SJSA1 (cell line): Measurements from ENCODE around the gene DLGAP3. TPM values are rescaled to one million over a fixed set of nuclear protein-coding genes. Genes with fewer than 3 reads are reported as not detected.
"Not testable (repeated sequence)": the region's sequence is repeated elsewhere in the genome, so short reads cannot be mapped to it uniquely, and the experiment has no call there.

Experiments used
- DNase-seq, 2 experiments: peaks; one replicate each; pipeline ENCODE4 v3.0.0-alpha.2; 2015 to 2020; ENCODE audit warnings: low spot score in 2 of 2, low read depth in 1 of 2
- H3K27ac ChIP-seq: fragments of 250-450 bp; sonication (Bioruptor Pico); 2 replicates; pipeline ENCODE4 v1.5.1; 2020; ENCODE audit warnings: mild to moderate bottlenecking, moderate library complexity
- H3K27me3 ChIP-seq: fragments of 250-450 bp; sonication (Bioruptor Pico); replicated peaks from 2 replicates; pipeline ENCODE4 v1.5.1; 2020; ENCODE audit warnings: mild to moderate bottlenecking, moderate library complexity
- H3K36me3 ChIP-seq: fragments of 250-450 bp; sonication (Bioruptor Pico); 2 replicates; pipeline ENCODE4 v1.5.1; 2020; ENCODE audit warnings: mild to moderate bottlenecking
- H3K4me1 ChIP-seq: fragments of 250-450 bp; sonication (Bioruptor Pico); replicated peaks from 2 replicates; pipeline ENCODE4 v1.6.1; 2021; ENCODE audit warnings: mild to moderate bottlenecking
- H3K4me3 ChIP-seq: fragments of 250-450 bp; sonication (Bioruptor Pico); 2 replicates; pipeline ENCODE4 v1.5.1; 2020; ENCODE audit warnings: mild to moderate bottlenecking
- H3K9me3 ChIP-seq: fragments of 250-450 bp; sonication (Bioruptor Pico); replicated peaks from 2 replicates; pipeline ENCODE4 v1.5.1; 2020; ENCODE audit warnings: mild to moderate bottlenecking
- total RNA-seq: library from RNA; depleted of rRNA; stranded (reverse); fragments of >200 nt; shearing (Covaris generic); gene quantifications from 2 replicates; pipeline ENCODE4 v1.2.3, GENCODE V29; 2014

Gene DLGAP3
- total RNA-seq, 1 experiment from 2014 or later: not detected

DNA sequence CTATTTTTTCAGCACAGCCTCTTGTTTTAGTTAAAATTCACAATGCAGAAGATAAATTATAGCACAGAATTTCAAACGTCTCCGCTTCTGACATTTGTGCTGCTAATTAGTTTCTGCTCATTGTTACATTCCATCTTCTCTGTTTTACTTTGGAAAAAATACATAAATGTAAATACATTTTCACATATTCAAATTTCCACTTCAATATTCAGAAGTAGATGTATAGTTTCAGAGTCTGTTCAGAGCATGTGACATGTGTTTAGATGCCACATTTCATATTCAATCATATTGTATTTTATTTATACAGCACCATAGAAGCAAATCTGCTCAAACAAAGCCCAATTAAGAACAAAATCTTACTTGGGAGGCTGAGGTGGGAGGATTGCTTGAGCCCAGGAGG is 36.1 kb upstream of the DLGAP3 start:
- no peaks in the 10 kb centered on the region for H3K36me3 ChIP-seq
- H3K27me3 ChIP-seq: 0 out of 2 replicates have a peak, but pooled peaks cover 6% of the 10 kb centered on the region
- H3K9me3 ChIP-seq: no peaks in the 10 kb centered on the region
- no peak overlapping the region for H3K4me3 ChIP-seq
- no peak overlapping the region for H3K27ac ChIP-seq
- no peak for DNase-seq
- H3K4me1 ChIP-seq: no peaks in the 10 kb centered on the region

DNA sequence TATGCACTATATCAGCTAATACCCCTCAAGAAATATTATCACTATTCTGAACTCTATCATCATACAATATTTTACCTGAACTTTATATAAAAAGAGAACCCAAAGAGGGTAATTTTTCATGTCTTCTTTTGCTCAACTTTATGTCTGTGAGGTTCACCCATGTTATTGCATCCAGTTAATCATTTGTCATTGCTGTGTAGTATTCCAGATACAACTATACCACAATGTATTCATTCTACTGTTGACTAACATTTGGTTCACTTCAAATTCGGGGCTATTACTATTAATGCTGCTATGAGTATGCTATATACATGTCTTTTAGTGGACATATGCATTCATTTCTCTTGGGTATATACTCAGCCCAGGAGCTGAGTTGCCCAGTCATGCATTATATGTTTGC is 21.0 kb upstream of the DLGAP3 start:
- H3K27ac ChIP-seq: no peak overlapping the region
- H3K9me3 ChIP-seq: peaks cover 4% of the 10 kb centered on the region; the same call in 1 of the 2 replicates
- no peaks in the 10 kb centered on the region for H3K4me1 ChIP-seq
- H3K36me3 ChIP-seq: no peaks in the 10 kb centered on the region
- 0 out of 2 replicates have a peak, but pooled peaks cover 5% of the 10 kb centered on the region for H3K27me3 ChIP-seq
- DNase-seq: no peak
- no peak overlapping the region for H3K4me3 ChIP-seq

DNA sequence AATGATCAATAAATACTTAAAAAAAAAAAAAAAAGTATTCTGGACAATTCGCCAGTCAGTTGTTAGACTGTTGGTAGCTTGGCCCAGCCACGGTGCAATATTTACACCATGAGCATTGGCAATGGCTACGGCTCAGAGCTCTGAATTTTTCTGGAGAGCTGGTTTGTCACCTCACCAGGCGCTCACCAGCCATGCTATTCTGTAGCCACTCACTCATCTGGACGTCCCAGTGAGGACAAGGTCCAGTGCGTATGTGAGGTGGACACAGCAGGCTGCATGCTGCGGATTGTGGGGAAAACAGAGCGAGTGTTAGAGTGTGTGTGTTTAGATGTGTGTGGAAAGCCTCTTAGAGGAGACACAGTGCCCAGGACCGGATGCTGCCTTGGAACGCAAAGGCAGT is 19.3 kb upstream of the DLGAP3 start:
- H3K27ac ChIP-seq, H3K9me3 ChIP-seq, H3K4me1 ChIP-seq, H3K27me3 ChIP-seq, DNase-seq, H3K36me3 ChIP-seq, H3K4me3 ChIP-seq: not testable (repeated sequence)

DNA sequence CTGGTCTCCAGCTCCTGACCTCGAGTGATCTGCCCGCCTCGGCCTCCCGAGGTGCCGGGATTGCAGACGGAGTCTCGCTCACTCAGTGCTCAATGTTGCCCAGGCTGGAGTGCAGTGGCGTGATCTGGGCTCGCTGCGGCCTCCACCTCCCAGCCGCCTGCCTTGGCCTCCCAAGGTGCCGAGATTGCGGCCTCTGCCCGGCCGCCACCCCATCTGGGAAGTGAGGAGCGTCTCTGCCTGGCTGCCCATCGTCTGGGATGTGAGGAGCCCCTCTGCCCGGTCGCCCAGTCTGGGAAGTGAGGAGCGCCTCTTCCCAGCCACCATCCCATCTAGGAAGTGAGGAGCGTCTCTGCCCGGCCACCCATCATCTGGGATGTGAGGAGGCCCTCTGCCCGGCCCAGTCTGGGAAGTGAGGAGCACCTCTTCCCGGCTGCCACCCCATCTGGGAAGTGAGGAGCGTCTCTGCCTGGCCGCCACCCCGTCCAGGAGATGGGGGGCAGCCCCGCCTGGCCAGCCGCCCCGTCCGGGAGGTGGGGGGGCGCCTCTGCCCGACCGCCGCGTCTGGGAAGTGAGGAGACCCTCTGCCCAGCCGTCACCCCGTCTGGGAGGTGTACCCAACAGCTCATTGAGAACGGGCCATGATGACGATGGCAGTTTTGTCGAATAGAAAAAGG is 18.3 kb upstream of the DLGAP3 start:
- H3K4me1 ChIP-seq, H3K9me3 ChIP-seq, H3K36me3 ChIP-seq, H3K27ac ChIP-seq, H3K4me3 ChIP-seq, DNase-seq, H3K27me3 ChIP-seq: not testable (repeated sequence)

DNA sequence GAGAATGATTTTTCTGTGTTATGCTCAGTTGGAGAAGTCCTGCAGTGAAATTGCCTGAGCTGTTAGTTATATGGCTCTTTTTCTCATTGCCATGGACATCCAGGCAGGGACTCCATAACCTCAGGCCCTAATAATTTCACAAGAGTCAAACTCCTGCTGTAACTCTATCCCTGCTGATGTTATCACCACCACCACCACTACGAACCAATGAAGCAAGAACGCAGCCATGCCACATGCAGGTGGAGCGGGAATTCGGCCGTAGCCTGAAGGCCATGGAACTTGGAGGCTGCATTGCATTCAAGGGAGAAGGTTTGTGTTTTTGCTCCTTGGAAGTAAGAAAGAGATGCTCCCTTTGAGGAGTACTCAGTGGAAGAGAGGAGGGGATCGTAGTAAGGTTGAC is 16.8 kb upstream of the DLGAP3 start:
- Histone ChIP-seq H3K4me1 (no peaks in the 10 kb centered on the region), H3K9me3 (peaks cover 4% of the 10 kb centered on the region; the same call in 1 of the 2 replicates), H3K36me3 (no peaks in the 10 kb centered on the region), H3K27me3 (peaks cover 5% of the 10 kb centered on the region; the same call in 1 of the 2 replicates), H3K4me3 (no peak overlapping the region), H3K27ac (no peak overlapping the region)
- DNase-seq: no peak

DNA sequence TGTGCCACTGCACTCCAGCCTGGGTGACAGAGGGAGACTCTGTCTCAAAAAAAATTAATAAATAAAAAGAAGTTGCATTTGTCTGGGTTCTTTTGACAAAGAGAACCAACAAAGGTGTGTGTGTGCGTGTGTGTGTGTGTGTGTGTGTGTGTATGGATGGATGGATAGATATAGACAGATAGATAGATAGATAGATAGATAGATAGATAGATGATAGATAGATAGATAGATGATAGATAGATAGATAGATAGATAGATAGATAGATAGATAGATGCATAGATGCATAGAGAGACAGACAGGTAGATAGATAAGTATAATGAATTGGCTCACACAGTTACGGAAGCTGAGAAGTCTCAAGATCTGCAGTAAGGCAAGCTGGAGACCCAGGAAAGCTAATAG is 12.3 kb upstream of the DLGAP3 start:
- not testable (repeated sequence) for H3K4me3 ChIP-seq, H3K36me3 ChIP-seq, H3K4me1 ChIP-seq, DNase-seq, H3K27ac ChIP-seq, H3K27me3 ChIP-seq, H3K9me3 ChIP-seq

DNA sequence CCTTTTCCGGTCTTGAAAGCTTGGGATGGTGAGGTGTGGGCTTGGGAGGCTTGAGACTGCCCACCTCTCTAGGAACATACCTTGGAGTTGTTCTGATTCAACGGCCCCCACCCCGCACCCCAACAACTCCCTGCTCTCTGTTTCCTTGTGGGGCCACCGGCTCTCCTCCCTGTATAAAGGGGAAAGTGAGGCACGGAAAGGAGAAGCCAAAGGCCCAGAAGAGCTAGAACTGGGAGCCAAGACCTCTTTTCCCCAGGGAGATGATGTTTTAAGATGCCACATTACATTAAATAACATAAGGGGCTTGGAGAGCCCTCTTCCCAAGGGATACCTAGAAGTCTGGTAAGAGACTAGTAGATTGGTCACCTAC is 1.2 kb upstream of the DLGAP3 start:
- DNase-seq: no peak
- peaks cover 14% of the 10 kb centered on the region for H3K4me1 ChIP-seq
- H3K36me3 ChIP-seq: no peaks in the 10 kb centered on the region
- peaks cover 66% of the 10 kb centered on the region for H3K27me3 ChIP-seq
- H3K27ac ChIP-seq: no peak overlapping the region
- no peak overlapping the region for H3K4me3 ChIP-seq
- H3K9me3 ChIP-seq: no peaks in the 10 kb centered on the region

DNA sequence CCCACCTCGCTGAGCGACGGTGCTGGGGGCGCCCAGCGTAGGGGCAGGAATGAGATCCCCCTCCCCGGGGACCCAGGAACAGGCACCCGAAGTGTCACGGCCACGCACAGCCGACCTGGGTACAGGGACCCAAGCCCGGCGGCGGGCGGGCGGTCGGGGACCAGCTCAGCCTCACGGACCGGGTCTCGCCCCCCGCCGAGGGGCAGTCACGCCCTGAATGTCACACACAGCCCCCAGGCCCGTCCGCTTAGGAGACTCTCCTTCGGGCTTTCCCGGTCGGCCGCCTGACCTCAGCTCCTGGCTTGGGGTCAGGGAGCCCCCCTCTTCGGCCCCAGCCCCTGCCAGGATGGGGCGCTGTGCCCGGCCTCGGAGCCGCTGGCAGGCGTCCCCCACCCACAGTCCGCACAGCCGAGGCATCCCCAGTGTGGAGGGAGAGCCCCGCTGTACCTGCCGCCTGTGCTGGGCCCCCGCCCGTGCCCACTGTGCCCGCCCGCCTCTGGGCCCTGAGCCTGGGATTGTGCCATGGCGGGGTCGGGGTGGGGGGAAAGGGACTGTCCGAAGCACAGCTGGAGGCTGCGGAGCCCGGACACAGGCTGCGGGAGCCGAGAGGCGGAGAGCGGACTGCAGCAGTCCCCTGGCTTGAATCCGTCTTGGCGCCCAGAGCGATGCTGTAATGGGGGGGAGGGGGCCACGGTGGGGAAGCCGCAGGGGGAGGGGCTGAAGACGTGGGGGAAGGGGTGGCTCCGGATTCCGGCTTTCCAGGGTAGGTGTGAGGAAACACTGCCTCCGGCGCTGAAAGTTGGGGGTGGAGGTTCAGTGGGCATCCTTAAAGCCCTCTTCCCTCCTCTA is 627 bp upstream of the DLGAP3 start:
- no peak overlapping the region for H3K4me3 ChIP-seq
- H3K27me3 ChIP-seq: peaks cover 64% of the 10 kb centered on the region
- H3K9me3 ChIP-seq: no peaks in the 10 kb centered on the region
- H3K36me3 ChIP-seq: no peaks in the 10 kb centered on the region
- DNase-seq: no peak
- H3K4me1 ChIP-seq: peaks cover 14% of the 10 kb centered on the region
- no peak overlapping the region for H3K27ac ChIP-seq

DNA sequence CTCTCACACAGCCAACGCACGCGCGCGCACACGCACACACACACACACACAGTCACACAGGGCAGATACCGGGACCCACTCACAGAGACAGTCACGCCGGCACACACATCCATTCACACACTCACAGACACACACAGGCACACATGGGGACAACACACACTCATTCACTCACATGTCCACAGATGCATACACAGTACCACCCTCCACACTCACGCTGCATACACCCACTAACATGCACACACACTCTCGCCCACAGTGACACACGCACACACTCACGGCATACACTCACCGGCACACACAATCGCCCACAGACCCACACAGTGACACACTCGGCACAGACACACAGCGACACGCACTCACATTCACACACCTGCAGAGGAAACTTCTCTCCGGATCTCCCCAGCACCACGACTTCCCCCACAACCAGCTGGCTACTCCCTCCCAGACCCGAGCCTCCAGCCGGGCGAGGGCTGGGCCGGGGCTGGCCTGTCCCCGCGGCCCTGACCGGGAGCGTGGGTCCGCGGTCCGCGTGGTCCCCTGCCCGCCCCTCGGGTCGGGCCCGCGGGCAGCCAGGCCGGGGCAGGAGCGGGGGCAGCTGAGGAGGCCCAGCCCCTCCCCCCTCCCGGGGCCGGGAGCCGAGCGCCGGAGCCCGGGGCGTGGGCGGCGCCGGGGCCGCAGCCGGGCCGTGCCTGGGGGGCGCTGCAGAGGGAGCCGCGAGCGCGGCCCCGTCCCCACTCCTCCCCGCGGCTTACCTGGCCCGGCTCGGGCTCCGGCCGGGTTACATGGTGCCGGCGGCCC is 552 bp downstream of the DLGAP3 start:
- H3K27ac ChIP-seq: no peak overlapping the region
- peaks cover 55% of the 10 kb centered on the region for H3K27me3 ChIP-seq
- peak in 1 of 2 experiments; percentile 26 for DNase-seq
- no peaks in the 10 kb centered on the region for H3K36me3 ChIP-seq
- H3K9me3 ChIP-seq: no peaks in the 10 kb centered on the region
- peaks cover 14% of the 10 kb centered on the region for H3K4me1 ChIP-seq
- H3K4me3 ChIP-seq: peak overlapping the region; percentile 23

DNA sequence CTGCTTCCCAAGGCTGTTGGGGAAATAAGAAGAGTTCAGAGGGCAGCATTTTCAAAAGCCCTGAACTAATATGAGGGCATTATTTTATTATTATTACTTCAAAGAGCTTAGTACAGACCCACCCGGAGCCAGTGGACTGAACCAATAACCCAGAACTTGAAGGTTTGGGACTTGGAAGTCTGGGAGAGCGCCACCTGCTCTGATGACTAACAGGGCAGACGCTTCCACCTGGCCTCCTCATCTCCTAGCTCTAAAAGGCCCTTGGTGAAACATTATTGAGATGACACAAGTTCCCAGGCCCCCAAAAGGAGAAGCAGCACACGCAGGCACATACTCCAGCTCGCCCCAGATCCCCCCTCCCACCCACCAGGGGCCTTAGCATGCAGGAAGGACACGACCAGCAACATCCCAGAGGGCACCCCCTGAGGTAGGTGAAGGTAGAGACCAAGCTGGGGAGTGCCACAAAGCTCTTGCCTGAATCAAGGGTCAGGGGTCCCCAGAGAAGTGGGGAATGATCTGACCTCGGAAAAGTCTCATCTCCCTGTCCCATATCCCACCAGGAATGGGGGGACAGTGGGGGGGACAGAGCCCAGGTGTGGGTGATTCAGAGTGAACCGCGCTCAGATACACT is 1.3 kb downstream of the DLGAP3 start:
- Histone ChIP-seq H3K27me3 (peaks cover 55% of the 10 kb centered on the region), H3K4me3 (no peak overlapping the region), H3K4me1 (peaks cover 14% of the 10 kb centered on the region), H3K27ac (no peak overlapping the region), H3K36me3 (no peaks in the 10 kb centered on the region), H3K9me3 (no peaks in the 10 kb centered on the region)
- peak in 1 of 2 experiments; percentile 32 for DNase-seq

DNA sequence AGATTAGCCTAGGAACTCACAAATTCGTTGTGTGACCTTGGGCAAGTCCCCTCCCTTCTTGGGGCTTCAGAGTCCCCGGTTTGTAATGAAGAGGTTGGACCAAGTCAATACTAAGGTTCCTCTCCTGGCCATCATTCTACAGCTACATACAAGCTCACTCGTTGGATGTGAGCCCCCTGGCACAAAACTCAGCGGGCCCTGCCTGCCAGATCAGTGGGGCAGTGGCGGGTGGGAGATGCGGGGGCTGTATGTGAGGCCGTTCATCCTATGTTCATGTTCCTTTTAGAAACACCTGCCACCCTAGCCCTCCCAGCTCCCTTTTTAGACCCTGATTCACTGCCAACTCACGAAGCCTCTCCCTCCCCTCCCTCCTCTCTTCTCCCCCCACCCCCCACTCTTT is 2.1 kb downstream of the DLGAP3 start:
- H3K9me3 ChIP-seq: no peaks in the 10 kb centered on the region

DNA sequence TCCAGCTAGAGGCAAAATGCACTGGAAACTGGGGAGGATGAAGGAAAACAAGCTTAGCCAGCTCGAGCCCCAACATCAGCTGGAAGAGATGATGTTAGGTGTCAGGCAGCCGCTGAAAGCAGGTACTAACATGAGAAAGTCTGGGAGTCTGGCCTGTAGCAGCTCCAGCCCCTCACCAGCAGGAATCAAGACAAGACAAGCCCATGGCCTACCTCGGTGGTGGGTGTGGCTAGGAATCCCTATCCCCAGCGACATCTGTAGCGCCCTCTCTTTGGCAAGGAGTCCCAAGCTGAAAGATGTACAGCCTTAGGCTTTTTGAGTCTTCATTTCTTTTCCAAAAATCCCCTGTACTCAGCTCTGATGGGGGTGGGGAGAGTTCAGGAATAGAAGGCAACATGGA is 2.6 kb downstream of the DLGAP3 start:
- Histone ChIP-seq H3K9me3 (no peaks in the 10 kb centered on the region), H3K4me3 (no peak overlapping the region), H3K27ac (no peak overlapping the region), H3K36me3 (no peaks in the 10 kb centered on the region), H3K4me1 (peaks cover 14% of the 10 kb centered on the region), H3K27me3 (peaks cover 50% of the 10 kb centered on the region)
- DNase-seq: peak in 1 of 2 experiments; percentile 26

More for the DNA sequence above, 2.1 kb downstream of the DLGAP3 start:
- H3K4me3 ChIP-seq: no peak overlapping the region
- no peaks in the 10 kb centered on the region for H3K36me3 ChIP-seq
- DNase-seq: peak in 1 of 2 experiments; percentile 25
- peaks cover 55% of the 10 kb centered on the region for H3K27me3 ChIP-seq
- H3K27ac ChIP-seq: no peak overlapping the region
- H3K4me1 ChIP-seq: peaks cover 14% of the 10 kb centered on the region

DNA sequence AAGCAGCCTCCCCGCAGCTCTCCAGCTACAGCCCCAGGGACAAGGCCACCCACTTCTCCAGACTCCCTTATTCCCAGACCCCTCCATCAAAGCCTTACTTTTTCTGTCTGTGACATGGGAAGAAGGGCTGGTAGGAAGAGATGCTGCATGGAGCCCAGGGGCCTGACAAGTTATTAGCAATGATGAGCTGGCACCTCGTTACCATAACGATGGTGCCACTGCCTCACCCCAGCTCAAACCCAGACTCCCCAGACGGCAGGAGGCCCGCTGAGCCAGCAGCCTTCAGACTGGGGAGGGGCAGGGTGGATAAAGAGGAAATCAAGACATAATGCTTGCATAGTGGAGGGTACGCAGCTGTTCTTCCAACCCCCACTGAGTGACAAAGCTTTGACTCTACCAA is 3.3 kb downstream of the DLGAP3 start:
- H3K4me1 ChIP-seq: peaks cover 14% of the 10 kb centered on the region
- H3K27ac ChIP-seq: no peak overlapping the region
- DNase-seq: peak in 1 of 2 experiments; percentile 35
- peaks cover 47% of the 10 kb centered on the region for H3K27me3 ChIP-seq
- H3K36me3 ChIP-seq: no peaks in the 10 kb centered on the region
- no peak overlapping the region for H3K4me3 ChIP-seq
- no peaks in the 10 kb centered on the region for H3K9me3 ChIP-seq
